ENCODE results near the gene EYA3.
A peak's percentile ranks its signal among the peaks of the same experiment; 100 is the strongest.

The EYA3 gene

DNA sequence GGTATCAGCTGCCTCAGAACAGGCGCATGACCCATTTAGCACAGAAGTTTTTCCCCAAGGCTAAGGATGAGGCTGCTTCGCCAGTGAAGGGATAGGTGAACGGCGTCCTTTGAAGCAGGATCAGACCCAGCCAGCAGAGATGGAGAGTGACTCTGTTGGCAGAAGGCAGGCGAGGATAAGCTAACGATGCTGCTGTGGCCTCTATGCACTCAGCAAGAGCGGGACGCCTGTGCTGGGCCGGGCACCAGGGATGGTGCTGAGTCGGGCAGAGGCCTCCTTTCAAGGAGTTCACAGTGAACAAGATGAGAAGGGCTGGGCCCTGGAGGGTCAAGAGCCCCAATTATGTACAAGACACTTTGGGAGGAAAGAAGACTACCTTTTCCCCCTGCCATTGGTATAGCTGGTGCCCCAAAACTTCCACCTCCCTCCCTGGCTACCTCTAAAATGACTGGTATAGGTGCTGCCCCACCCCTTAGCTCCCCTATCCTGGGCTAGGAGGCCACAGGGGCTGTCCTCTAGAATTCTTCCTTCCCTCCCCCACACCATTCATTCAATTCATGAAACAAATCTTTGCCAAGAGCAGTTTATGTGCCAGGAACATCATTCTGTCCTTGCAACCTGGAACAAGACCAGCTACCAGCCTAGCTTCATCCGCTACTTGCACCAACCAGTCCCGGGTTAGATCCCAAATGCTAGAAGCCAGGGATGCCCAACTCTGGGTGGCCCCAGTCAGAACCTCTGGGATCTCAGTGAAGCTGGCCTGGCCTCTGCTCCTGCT is 121.1 kb downstream of the EYA3 start:
- DNase-seq (ENCODE audit: low spot score): no peak

DNA sequence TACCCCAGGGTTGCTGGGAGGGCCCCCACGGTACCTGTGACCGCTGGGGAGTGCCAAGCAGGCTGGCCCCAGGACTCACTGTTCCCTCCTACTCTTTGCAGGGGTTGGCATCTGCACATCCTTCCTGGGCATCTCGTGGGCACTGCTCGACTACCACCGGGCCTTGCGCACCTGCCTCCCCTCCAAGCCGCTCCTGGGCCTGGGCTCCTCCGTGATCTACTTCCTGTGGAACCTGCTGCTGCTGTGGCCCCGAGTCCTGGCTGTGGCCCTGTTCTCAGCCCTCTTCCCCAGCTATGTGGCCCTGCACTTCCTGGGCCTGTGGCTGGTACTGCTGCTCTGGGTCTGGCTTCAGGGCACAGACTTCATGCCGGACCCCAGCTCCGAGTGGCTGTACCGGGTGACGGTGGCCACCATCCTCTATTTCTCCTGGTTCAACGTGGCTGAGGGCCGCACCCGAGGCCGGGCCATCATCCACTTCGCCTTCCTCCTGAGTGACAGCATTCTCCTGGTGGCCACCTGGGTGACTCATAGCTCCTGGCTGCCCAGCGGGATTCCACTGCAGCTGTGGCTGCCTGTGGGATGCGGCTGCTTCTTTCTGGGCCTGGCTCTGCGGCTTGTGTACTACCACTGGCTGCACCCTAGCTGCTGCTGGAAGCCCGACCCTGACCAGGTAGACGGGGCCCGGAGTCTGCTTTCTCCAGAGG is 121.9 kb downstream of the EYA3 start:
- DNase-seq (ENCODE audit: low spot score): no peak

DNA sequence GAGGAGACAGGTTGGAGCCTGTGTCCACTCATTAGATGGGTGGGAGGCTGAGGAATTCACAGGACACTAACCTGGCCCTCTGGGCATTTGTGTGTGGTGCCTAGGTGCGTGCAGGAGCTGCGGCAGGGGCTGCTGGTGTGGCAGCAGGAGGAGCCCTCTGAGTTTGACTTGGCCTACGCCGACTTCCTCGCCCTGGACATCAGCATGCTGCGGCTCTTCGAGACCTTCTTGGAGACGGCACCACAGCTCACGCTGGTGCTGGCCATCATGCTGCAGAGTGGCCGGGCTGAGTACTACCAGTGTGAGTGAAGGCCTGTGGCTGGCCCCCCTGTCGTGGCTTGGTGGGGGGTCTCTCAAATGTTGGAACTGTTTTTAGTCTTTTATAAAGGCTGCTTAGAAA is 125.0 kb downstream of the EYA3 start:
- DNase-seq (ENCODE audit: low spot score): no peak

GRCh38 chr1:27961646-27962221 is 126.7 kb downstream of the EYA3 start:
- no peak for DNase-seq (ENCODE audit: low spot score)

DNA sequence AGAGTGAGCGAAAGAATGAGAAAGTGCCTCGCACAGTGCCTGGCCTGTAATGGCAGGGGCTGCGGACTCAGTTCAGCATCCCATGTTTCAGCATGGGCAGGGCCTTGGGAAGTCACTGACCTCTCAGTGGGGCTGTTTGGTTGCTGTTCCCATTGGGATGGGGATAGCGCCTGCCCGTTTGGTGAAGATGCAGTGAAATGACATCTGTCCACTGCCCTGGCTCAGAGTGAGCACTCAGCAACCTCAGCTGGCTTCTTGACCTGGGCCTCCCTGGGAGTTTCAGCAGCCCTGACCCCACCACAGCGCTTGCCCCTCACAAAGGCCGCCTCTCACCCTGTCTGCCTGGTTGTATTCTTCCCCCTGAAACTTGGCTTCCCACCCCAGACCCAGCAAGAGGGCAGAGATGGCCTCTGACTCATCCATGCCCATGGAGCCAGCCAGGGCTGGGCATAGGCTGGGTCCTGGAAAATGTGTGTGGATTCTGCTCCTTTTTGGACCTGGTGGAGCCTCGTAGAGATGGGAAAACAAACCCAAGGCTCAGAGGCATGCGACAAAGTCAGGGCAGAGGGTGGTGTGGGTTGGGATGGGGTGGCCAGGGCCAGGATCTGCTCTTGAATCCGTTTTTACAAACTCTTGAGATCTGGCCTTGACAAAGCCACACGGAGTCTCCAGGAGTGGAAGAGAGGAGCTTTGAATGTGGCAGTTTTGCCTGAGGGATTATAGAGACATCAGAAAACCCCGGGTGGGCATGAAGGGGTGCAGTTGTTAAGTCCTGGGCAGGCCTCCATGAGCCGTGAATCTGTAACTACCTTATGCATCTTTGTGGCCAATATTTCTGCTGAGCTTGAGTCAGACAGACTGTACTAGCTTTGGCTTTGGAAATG is 127.4 kb downstream of the EYA3 start:
- no peak for DNase-seq (ENCODE audit: low spot score)

DNA sequence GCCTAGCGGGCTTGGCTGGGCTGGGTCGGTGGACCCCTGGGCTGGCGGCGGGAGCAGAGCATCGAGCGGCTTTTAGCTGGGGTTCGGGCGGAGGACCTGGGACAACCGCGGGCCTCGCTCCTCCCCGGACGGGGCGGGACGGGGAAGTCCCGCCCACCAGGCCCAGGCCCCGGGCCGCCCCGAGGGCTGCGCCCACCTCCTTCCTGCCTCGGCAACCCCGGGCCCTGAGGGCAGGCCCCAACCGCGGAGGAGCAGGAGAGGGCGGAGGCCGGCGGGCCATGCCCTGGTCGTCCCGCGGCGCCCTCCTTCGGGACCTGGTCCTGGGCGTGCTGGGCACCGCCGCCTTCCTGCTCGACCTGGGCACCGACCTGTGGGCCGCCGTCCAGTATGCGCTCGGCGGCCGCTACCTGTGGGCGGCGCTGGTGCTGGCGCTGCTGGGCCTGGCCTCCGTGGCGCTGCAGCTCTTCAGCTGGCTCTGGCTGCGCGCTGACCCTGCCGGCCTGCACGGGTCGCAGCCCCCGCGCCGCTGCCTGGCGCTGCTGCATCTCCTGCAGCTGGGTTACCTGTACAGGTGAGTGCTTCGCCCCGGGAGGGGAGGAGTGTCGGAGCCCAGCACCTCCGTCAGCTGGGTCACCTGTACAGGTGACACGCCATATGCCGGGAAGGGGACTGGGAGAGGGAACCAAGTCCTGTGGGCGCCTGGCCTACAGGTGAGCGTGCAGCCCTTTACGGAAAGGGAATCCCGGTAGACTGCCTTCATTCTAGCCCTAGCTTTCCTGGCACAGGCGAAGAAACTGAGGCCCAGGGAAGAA is 128.4 kb downstream of the EYA3 start, which contains the start of gene XKR8:
XKR8 (plus strand) TSS at position 182 of the 812 bp plus-strand sequence; CDS start at position 279, 97 bp downstream.
- peak; percentile 84 for DNase-seq (ENCODE audit: low spot score)

DNA sequence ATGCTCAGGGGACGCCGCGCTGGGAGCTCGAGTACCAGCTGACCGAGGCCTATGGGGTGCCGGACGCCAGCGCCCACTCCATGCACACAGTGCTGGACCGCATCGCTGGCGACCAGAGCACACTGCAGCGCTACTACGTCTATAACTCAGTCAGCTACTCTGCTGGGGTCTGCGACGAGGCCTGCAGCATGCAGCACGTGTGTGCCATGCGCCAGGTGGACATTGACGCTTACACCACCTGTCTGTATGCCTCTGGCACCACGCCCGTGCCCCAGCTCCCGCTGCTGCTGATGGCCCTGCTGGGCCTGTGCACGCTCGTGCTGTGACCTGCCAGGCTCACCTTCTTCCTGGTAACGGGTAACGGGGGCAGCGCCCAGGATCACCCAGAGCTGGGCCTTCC is 129.9 kb downstream of the EYA3 start:
- DNase-seq (ENCODE audit: low spot score): no peak

- no peak for DNase-seq (ENCODE audit: low spot score)
These were observed 130.8 kb downstream of the EYA3 start for GRCh38 chr1:27957655-27958054.

- no peak for DNase-seq (ENCODE audit: low spot score)
These were observed 131.6 kb downstream of the EYA3 start for GRCh38 chr1:27956761-27957160.

DNA sequence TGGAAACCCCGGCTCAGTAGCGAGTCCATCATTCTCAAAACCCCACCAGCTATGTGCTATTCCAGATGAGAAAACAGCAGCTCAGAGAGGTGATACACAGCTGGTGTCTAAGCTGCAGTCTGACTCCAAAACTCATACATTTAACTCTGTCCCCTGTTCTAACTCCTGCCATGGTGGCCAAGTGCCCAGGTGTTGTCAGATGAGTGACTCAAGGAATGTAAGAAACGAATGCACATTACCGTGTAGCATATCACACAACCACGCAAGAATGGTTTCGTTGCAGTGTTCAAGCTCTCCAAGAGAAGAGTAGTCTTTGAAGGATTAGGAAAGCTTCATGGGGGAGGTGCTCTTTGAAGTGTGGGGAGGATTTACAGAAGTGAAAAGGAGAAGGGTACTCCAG is 133.3 kb downstream of the EYA3 start:
- no peak for DNase-seq (ENCODE audit: low spot score)

DNA sequence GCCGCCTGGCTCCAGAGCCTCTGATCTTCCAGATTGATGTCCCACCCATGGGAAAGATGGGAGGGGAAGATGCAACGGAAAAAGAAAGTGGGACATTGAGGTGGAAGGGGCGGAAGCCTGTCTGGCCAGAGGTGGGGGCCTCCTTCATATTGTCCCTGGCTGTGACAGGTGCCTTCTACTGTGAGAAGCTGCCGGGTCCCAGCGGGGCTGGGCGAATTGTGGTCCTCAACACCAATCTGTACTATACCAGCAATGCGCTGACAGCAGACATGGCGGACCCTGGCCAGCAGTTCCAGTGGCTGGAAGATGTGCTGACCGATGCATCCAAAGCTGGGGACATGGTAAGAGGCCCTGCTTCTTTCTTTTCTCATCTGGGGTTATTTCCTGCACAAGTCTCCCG is 134.2 kb downstream of the EYA3 start:
- no peak for DNase-seq (ENCODE audit: low spot score)

DNA sequence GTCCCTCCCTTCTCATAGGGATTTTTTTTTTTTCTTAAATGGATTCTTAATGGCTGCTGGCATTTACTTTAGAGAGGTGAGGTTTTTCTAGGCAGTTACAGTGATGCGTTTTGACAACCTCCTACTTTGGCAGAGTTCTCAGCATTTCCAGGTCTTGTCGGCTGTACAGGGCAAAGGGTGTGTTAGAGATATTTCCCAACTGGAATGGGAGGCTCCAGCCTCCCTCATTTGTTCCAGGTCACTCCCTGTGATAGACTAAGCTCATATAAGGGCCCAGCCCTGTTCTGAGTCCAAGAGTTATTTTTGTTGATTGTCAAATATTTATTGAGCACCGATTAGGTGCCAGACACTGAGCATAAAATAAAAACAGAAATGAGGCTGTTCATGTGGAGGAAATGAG is 136.3 kb downstream of the EYA3 start:
- DNase-seq (ENCODE audit: low spot score): no peak

- DNase-seq (ENCODE audit: low spot score): no peak
These were observed 137.0 kb downstream of the EYA3 start for GRCh38 chr1:27951396-27951795.

- DNase-seq (ENCODE audit: low spot score): no peak
These were observed 139.4 kb downstream of the EYA3 start for GRCh38 chr1:27949027-27949426.

GRCh38 chr1:27945020-27945419 is 143.4 kb downstream of the EYA3 start:
- no peak for DNase-seq (ENCODE audit: low spot score)

DNA sequence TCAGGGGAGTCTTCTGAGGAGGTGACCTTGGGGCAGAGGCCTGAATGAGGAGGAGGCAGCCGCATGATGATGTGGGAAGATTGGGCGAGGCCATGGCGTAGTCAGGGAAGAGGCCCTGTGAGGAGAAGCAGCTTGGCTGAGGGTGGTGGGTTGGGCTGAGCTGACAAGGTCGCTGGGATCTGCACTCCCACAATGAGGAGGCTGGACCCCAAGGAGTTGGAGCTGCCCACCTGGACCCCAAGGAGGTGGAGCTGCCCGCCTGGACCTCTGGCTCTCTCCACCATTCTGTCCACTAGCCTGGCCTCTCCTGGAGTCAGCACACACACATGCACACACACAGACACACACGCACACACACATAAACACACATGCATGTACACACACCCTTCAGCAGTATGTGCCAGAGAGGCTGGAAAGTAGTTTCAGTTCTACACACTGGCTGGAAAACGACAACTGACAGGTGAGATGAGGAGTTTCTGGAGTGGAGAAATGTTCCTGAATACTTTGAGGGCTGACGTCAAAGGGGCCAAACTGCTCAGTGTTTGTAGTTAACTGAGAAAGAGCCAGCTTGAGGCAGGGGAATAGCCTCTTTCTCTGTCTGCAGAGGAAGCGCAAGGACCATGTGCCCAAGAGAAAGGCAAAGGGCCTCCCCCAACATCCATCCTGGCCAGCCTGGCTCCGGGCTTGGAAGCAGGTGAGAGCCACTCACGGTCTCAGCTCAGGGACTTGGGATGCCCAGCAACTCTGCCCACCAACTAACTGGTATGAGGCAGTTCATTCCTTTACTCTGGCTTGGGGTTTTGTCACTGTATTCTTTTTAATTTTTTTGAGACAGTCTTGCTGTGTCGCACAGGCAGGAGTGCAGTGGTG is 146.5 kb downstream of the EYA3 start:
- DNase-seq (ENCODE audit: low spot score): no peak

DNA sequence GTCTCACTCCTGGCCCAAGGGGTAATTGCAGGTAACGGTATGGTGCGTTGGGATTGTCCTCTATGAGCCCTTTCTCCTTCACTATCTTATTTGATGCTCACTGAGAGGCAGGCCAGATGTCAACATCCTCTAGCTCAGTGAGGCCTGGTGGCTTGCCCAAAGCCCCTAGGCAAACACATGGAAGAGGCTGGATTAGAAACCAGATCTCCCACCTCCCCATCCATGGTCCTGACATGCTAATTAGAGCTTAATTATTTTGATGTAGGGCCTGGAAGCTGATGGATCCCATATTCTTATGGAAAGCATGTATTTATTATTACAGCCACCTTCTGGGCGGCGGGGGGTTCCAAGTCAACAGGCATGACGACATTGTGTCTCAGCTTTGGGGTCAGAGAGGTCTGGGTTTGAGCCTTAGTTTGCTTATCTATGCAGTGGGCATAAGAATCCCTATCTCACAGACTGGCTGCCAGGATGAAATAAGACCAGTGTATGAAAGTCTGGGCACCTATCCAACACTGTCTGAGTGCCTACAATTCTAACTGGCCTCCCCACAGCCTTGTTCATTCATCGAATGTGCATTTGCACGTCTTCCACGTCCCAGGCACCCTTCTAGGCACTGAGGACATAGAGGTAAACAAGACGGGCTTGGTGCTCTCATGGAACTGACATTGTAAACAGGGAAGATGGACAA is 147.4 kb downstream of the EYA3 start:
- DNase-seq (ENCODE audit: low spot score): no peak

DNA sequence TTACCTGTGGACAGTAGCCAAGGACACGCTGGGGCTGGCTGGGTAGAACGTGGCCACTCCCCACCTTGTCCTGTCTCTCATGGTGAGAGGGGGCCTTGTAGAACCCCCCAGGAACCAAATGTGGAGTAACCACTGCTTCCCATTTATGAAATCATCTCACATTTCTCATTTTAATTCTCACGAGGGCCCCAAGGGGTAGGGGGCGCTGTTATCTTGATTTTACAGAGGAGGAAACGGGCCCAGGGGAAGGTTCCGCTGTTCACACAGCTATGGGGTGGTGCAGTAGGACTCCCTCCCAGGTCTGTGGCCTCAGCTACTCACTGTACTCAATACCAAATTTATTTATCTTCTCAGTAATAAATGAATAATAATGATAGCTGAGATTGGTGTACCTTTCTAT is 148.1 kb downstream of the EYA3 start:
- DNase-seq (ENCODE audit: low spot score): peak; percentile 81

- no peak for DNase-seq (ENCODE audit: low spot score)
These were observed 149.9 kb downstream of the EYA3 start for GRCh38 chr1:27938488-27938887.

DNA sequence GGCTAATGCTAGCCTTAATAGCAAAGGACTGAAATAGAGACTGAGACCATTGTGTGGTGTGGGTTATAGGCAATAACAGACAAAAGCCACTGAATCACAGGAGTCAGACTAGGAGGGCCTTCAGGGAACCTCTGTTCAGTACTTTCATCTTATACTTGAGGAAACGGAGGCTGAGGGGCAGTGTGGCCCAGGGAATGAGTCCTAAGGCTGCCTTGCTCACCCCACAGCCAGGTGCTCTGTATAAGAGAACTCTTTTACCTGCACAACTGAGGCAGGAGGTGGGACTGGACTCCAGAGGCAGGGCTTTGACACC is 150.9 kb downstream of the EYA3 start:
- DNase-seq (ENCODE audit: low spot score): no peak

All from CD4-positive, alpha-beta T cell treated with Interleukin-6 at 100 ng/mL for 8 hours (primary cell).